ENCODE measurements around the gene CYP11A1. TPM values are rescaled to one million over a fixed set of nuclear protein-coding genes. Genes with fewer than 3 reads are reported as not detected.

The CYP11A1 gene
- total and polyA plus RNA-seq, 10 of the 15 experiments (the other 5 are each of a cell fraction or from before 2014, with no cell fraction given) = 0.11 to 1.2 (median 0.23) TPM; not detected in 5

GRCh38 chr15:74377831-74378766 is 10.7 kb upstream of the CYP11A1 start:
- ChIA-PET SMC1A (ENCODE audit: uncharacterized antibody, unreplicated experiment) (interaction anchor here (1.1 to 21.3 kb wide), 6 partner anchors 24 to 391 kb away, joined by 3 to 544 read pairs (median 6); partner anchors contain the start of gene SEMA7A), CTCF (interaction anchor here (0.7 to 21.7 kb wide), 14 partner anchors 19 to 257 kb away, joined by 3 to 655 read pairs (median 4); partner anchors contain the start of genes SEMA7A and UBL7), POLR2A (interaction anchor here (0.8 to 15.8 kb wide), 7 partner anchors 17 to 236 kb away, joined by 3 to 302 read pairs (median 4); no protein-coding TSS in a partner anchor), RAD21 (ENCODE audit: unreplicated experiment) (interaction anchor here (0.6 to 2.5 kb wide), 15 partner anchors 21 to 499 kb away, joined by 3 to 19 read pairs (median 5); partner anchors contain the start of genes ARID3B, SEMA7A and UBL7)
- H3K79me2 ChIP-seq (ENCODE audit: control insufficient read depth, insufficient read depth, low read length) = peaks cover 6% of the 10 kb centered on the region
- TF ChIP-seq HDGF (IDR thresholded peaks at IDR 0.05) (no peak), CHD4 (IDR thresholded peaks at IDR 0.05) (no peak), IRF4 (IDR thresholded peaks at IDR 0.05; ENCODE audit: low read depth, low read length) (no peak), REST (IDR thresholded peaks at IDR 0.05; ENCODE audit: low read depth, low read length) (no peak), NR2C1 (IDR thresholded peaks at IDR 0.05) (no peak), HDAC2 (IDR thresholded peaks at IDR 0.05) (no peak), CBX3 (IDR thresholded peaks at IDR 0.05; ENCODE audit: borderline replicate concordance, low read depth) (no peak), MXI1 (IDR thresholded peaks at IDR 0.05; ENCODE audit: low read depth, low read length) (no peak), KAT2A (conservative IDR thresholded peaks at IDR 0.05; ENCODE audit: control insufficient read depth, low read depth, low read length) (no peak), POLR2AphosphoS5 (IDR thresholded peaks at IDR 0.05; ENCODE audit: low read length) (no peak), ZBTB40 (IDR thresholded peaks at IDR 0.05; ENCODE audit: borderline replicate concordance) (no peak), YY1 (IDR thresholded peaks at IDR 0.05; ENCODE audit: low read depth, low read length) (no peak), KDM1A (IDR thresholded peaks at IDR 0.05; ENCODE audit: borderline replicate concordance) (no peak), ZNF207 (IDR thresholded peaks at IDR 0.05; ENCODE audit: borderline replicate concordance) (no peak)
- H3K27me3 ChIP-seq (replicated peaks in 1 of 2; ENCODE audit: control insufficient read depth in 2 of 2, insufficient read depth in 2 of 2, low read length in 1 of 2) = no peaks in the 10 kb centered on the region
- H4K20me1 ChIP-seq (ENCODE audit: control insufficient read depth, insufficient read depth) = no peaks in the 10 kb centered on the region
- WGBS (ENCODE audit: insufficient coverage, insufficient replicate concordance, low lambda C conversion rate, missing lambda C conversion rate) = 83% methylated on average over 13 of the region's 15 CpGs
- H3K4me1 ChIP-seq (ENCODE audit: control insufficient read depth, insufficient read depth, low read length) = peaks cover 52% of the 10 kb centered on the region
- no peak overlapping the region for H3K4me3 ChIP-seq
- no peaks in the 10 kb centered on the region for H3K9me3 ChIP-seq (replicated peaks; ENCODE audit: control insufficient read depth, insufficient read depth, low read length)
- no peak overlapping the region for H2AFZ ChIP-seq (ENCODE audit: control insufficient read depth, low read depth, low read length)
- no peaks in the 10 kb centered on the region for H3K36me3 ChIP-seq (ENCODE audit: control insufficient read depth in 2 of 2, insufficient read depth in 2 of 2, low read length in 1 of 2)
- no peak overlapping the region for H3K4me2 ChIP-seq (ENCODE audit: control insufficient read depth, insufficient read depth)
- no peak overlapping the region for H3K9ac ChIP-seq (ENCODE audit: control insufficient read depth, insufficient read depth, low read length)
- no peak overlapping the region for H3K27ac ChIP-seq (ENCODE audit: control insufficient read depth, insufficient read depth)
- ATAC-seq (no peak), FAIRE-seq (no peak), DNase-seq (ENCODE audit: low read depth, low spot score) (no peak)
- no TSS peak for BruUV-seq (replicated peaks)
- in situ Hi-C loops (cut with MboI) = loop anchor here (5.0 kb wide), 1 partner anchor 244 kb away; no protein-coding TSS in a partner anchor
- intact Hi-C loops (cut with micrococcal nuclease; ENCODE audit: unreplicated experiment) = no loop called here
